Ascending aorta (tissue), 2 donors: Measurements from ENCODE around the gene NLRP7. TPM values are rescaled to one million over a fixed set of nuclear protein-coding genes. Genes with fewer than 3 reads are reported as not detected.
"Not testable (repeated sequence)": the region's sequence is repeated elsewhere in the genome, so short reads cannot be mapped to it uniquely, and the experiment has no call there.

Source experiments
- DNase-seq, 2 donors: peaks; one replicate each; pipeline ENCODE4 v3.0.0-alpha.2; 2019; ENCODE audit warnings: low spot score in 2 of 2
- H3K27ac ChIP-seq, 2 donors: fragments of 200-600 bp; sonication (generic); one replicate each; pipeline ENCODE4 v1.5.1; 2016 to 2017; ENCODE audit warnings: mild to moderate bottlenecking in 1 of 2
- H3K27me3 ChIP-seq: fragments of 200-600 bp; sonication (generic); one replicate; pipeline ENCODE4 v1.5.1; 2017
- H3K36me3 ChIP-seq, 2 donors: fragments of 200-600 bp; sonication (generic); one replicate each; pipeline ENCODE4 v1.5.1; 2016
- H3K4me1 ChIP-seq, 2 donors: fragments of 200-600 bp; sonication (generic); one replicate each; pipeline ENCODE4 v1.5.1; 2016 to 2017; ENCODE audit warnings: mild to moderate bottlenecking in 1 of 2
- H3K4me3 ChIP-seq, 2 donors: fragments of 200-600 bp; sonication (generic); one replicate each; pipeline ENCODE4 v1.5.1; 2016 to 2017; ENCODE audit warnings: mild to moderate bottlenecking in 1 of 2
- H3K9me3 ChIP-seq, 2 donors: fragments of 200-600 bp; sonication (generic); one replicate each; pipeline ENCODE4 v1.5.1; 2016
- intact Hi-C: fragments of 100-400 bp; cut with DNase I; formaldehyde crosslinking; loops from one replicate; pipeline ENCODE4 v1.15.1; 2023
- total RNA-seq: library from RNA; depleted of rRNA; stranded (reverse); fragments of >200 nt; gene quantifications from one replicate; pipeline ENCODE4 v1.1.0, GENCODE V29; 2016
- TF ChIP-seq, protein P1 (sequence below), 3 experiments: fragments of 200-600 bp in 2 of 3; fragments of 450-650 bp in 1 of 3; sonication (generic) in 2 of 3; IDR thresholded peaks; one replicate each; pipeline ENCODE4 v1.5.1; 2016 to 2019; ENCODE audit warnings: antibody characterized with exemption in 3 of 3, mild to moderate bottlenecking in 1 of 3, moderate library complexity in 1 of 3

Gene NLRP7
- total RNA-seq, 1 donor from 2014 or later: not detected

DNA sequence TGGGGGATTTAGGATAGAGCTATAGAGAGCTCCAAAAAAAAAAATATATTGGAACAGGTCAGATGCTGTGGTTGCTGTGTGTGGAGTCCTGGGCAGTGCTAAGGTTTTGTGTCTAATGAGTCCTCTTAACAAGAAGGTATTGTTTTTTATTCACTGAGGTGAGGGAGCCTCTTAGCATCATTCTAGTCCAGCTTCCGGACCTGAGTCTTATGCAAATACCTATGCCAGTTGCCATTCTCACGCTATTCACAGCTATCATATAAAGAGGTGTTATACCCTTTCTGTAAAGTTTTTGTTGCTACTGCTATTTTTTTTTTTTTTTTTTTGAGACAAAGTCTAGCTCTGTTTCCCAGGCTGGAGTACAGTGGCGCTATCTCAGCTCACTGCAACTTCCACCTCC, 20.3 kb upstream of the NLRP7 start:
- Histone ChIP-seq H3K36me3 (no peaks in the 10 kb centered on the region), H3K4me3 (no peak overlapping the region), H3K4me1 (no peaks in the 10 kb centered on the region), H3K9me3 (peaks cover 0 to 3% of the 10 kb centered on the region in 2 donors), H3K27ac (no peak overlapping the region), H3K27me3 (no peaks in the 10 kb centered on the region)
- TF ChIP-seq, protein P1, sequence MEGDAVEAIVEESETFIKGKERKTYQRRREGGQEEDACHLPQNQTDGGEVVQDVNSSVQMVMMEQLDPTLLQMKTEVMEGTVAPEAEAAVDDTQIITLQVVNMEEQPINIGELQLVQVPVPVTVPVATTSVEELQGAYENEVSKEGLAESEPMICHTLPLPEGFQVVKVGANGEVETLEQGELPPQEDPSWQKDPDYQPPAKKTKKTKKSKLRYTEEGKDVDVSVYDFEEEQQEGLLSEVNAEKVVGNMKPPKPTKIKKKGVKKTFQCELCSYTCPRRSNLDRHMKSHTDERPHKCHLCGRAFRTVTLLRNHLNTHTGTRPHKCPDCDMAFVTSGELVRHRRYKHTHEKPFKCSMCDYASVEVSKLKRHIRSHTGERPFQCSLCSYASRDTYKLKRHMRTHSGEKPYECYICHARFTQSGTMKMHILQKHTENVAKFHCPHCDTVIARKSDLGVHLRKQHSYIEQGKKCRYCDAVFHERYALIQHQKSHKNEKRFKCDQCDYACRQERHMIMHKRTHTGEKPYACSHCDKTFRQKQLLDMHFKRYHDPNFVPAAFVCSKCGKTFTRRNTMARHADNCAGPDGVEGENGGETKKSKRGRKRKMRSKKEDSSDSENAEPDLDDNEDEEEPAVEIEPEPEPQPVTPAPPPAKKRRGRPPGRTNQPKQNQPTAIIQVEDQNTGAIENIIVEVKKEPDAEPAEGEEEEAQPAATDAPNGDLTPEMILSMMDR (IDR thresholded peaks at IDR 0.05): no peak
- intact Hi-C loops: no loop called here
- DNase-seq: no peak

DNA sequence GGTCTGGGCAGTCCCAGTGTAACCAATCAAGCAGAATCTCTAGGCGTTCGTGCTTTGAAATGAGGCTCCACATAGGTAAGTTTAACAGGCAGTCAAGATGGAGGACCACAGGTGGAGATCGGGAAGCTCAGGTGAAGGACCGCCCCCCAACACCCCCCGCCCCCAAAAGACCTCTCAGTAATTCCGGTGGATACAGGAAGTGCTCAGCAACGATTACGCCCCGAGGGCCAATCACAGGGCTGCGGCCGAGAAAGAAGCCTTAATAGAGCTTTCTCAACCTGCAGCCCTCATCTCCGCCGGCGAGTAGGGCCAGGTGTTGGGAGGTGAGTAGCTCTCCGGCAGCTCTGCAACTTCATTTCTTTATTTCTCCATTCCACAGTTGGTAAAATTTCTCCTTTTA, 17.7 kb upstream of the NLRP7 start:
- H3K36me3 ChIP-seq, H3K27me3 ChIP-seq, H3K4me3 ChIP-seq, H3K9me3 ChIP-seq, intact Hi-C loops, DNase-seq, H3K27ac ChIP-seq, H3K4me1 ChIP-seq: not testable (repeated sequence)

GRCh38 chr19:54959840-54960239, 12.5 kb upstream of the NLRP7 start:
- TF ChIP-seq, protein P1 (IDR thresholded peaks at IDR 0.05): no peak
- no peak overlapping the region for H3K4me3 ChIP-seq
- H3K4me1 ChIP-seq: no peaks in the 10 kb centered on the region
- no peak overlapping the region for H3K27ac ChIP-seq
- intact Hi-C loops: no loop called here
- H3K36me3 ChIP-seq: no peaks in the 10 kb centered on the region
- H3K27me3 ChIP-seq: no peaks in the 10 kb centered on the region
- DNase-seq: no peak
- H3K9me3 ChIP-seq: no peaks in the 10 kb centered on the region

GRCh38 chr19:54955376-54955775, 8.0 kb upstream of the NLRP7 start:
- no peaks in the 10 kb centered on the region for H3K4me1 ChIP-seq
- TF ChIP-seq, protein P1 (IDR thresholded peaks at IDR 0.05): no peak
- H3K27ac ChIP-seq: no peak overlapping the region
- no peaks in the 10 kb centered on the region for H3K9me3 ChIP-seq
- no peak for DNase-seq
- no peak overlapping the region for H3K4me3 ChIP-seq
- no peaks in the 10 kb centered on the region for H3K36me3 ChIP-seq
- intact Hi-C loops: no loop called here
- no peaks in the 10 kb centered on the region for H3K27me3 ChIP-seq

DNA sequence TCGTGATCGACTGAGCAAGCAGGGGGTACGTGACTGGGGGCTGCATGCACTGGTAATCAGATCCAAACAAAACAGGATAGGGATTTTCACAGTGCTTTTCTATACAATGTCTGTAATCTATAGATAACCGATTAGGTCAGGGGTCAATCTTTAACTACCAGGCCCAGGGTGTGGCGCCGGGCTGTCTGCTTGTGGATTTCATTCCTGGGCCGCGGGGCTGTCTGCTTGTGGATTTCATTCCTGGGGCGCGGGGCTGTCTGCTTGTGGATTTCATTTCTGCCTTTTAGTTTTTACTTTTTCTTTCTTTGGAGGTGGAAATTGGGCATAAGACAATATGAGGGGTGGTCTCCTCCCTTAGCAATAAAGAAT, 6.0 kb upstream of the NLRP7 start:
- DNase-seq, H3K4me1 ChIP-seq, H3K27ac ChIP-seq, H3K27me3 ChIP-seq, intact Hi-C loops, H3K36me3 ChIP-seq, H3K4me3 ChIP-seq, H3K9me3 ChIP-seq: not testable (repeated sequence)

DNA sequence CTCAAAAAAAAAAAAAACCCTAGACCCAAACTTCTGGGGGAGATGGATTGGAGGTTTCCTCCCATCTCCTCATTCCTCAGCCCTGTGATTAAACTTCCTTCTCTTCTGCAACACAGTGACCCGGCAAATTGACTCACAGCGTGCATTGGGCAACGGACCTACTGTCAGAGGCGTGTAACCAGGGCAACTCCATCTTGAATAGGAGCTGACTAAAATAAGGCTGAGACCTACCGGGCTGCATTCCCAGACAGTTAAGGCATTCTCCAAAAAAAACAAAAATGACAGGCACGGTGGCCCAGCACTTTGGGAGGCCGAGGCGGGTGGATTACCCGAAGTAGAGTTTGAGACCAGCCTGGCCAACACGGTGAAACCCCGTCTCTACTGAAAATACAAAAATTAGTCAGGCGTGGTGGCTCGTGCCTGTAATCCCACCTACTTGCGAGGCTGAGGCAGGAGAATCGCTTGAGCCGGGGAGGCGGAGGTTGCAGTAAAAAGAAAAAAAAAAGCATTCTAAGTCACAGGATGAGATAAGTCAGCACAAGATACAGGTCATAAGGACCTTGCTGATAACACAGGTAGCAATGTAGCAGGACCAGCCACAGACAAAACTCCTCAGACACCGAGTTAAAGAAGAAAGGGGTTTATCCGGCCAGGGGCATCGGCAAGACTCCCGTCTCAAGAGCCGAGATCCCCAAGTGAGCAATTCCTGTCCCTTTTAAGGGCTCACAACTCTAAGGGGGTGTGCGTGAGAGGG, 5.4 kb upstream of the NLRP7 start:
- no peaks in the 10 kb centered on the region for H3K27me3 ChIP-seq
- no peak overlapping the region for H3K4me3 ChIP-seq
- H3K4me1 ChIP-seq: no peaks in the 10 kb centered on the region
- H3K27ac ChIP-seq: no peak overlapping the region
- intact Hi-C loops: no loop called here
- no peaks in the 10 kb centered on the region for H3K9me3 ChIP-seq
- TF ChIP-seq, protein P1 (IDR thresholded peaks at IDR 0.05): no peak
- no peaks in the 10 kb centered on the region for H3K36me3 ChIP-seq
- no peak for DNase-seq

DNA sequence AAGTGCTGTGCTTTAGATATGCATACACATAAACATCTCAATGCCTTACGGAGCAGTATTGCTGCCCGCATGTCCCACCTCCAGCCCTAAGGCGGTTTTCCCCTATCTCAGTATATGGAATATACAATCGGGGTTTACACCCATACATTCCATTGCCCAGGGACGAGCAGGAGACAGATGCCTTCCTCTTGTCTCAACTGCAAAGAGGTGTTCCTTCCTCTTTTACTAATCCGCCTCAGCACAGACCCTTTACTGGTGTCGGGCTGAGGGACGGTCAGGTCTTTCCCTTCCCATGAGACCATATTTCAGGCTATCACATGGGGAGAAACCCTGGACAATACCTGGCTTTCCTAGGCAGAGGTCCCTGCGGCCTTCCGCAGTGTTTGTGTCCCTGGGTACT, 3.2 kb upstream of the NLRP7 start:
- H3K27me3 ChIP-seq, intact Hi-C loops, H3K9me3 ChIP-seq, H3K4me3 ChIP-seq, H3K36me3 ChIP-seq, H3K4me1 ChIP-seq, H3K27ac ChIP-seq, DNase-seq: not testable (repeated sequence)
